Urothelium cell line (cell line): ENCODE results near the gene PLPP3.

Source experiments
- DNase-seq: peaks from one replicate; pipeline ENCODE4 v3.0.0; 2011; ENCODE audit warnings: low spot score, mixed read lengths
- FAIRE-seq: peaks from 2 replicates; lab custom pipeline; 2011; peaks lifted over from hg19 to GRCh38; lab: Jason Lieb, UNC

The PLPP3 gene

DNA sequence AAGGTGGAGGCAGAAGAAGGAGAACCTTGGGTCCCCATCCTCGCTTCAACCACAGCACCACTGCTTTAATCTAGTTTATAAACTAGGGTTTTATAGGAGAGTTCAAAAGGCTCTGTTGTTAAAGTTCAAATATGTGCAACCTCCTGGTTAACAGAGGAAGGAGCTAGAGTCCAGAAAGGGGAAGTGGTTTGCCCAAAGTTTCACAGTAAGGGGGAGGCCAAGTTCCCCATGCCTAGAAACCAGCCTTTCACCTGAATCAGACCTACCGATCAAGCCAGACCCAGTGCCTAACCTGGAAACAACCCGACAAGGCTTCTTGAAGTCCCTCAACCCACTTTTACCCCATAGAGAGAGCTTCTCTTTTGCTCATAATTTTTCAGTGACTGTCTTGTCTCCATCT is 106.5 kb downstream of the PLPP3 start:
- DNase-seq: no peak
- no peak for FAIRE-seq

DNA sequence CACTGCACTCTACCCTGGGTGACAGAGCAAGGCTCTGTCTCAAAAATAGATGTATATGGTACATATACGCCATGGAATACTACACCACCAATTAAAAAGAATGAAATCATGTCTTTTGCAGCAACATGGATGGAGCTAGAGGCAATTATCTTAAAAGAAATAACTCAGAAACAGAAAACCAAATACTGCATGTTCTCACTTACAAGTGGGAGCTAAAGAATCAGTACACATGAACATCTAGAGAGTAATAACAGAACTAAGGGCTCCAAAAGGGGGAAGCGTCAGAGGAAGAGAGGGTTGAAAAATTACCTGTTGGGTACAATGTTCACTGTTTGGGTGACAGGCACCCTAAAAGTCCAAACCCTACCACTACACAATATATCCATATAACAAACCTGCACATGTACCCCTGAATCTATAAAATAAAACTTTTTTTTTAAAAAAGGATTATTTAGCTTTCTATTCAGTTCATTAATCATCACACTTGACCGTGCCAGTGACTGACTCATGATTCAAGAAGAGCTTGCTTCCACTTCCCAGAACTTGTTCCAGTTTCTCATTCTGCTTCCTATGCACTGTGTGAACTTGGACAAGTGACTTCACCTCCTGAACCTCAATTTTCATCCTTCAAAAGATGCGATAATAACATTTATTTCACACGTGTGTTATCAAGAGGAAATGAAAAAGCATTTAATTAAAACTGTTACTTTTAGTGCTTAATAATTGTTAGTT is 109.6 kb downstream of the PLPP3 start:
- no peak for DNase-seq

DNA sequence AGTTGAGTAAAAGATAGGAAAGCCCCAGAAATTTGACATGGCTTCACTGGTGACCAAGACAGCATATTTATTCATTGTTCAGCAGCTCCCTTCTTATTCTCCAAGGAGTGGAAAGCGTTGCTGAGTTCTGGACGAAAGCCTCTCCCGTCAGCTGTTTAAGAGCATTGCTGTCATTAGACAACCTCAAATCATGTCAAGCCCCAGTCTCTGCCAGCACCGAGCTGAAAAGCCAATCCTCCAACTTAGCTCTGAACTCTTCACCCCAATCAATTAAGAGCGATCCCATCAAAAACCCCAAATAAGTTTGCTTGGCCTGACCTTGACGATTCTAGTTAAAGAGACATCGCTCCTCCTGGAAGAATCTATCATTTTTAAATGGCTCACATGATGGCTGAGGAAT is 110.8 kb downstream of the PLPP3 start:
- DNase-seq (no peak), FAIRE-seq (no peak)

More for the DNA sequence above, 109.6 kb downstream of the PLPP3 start:
- FAIRE-seq: no peak

DNA sequence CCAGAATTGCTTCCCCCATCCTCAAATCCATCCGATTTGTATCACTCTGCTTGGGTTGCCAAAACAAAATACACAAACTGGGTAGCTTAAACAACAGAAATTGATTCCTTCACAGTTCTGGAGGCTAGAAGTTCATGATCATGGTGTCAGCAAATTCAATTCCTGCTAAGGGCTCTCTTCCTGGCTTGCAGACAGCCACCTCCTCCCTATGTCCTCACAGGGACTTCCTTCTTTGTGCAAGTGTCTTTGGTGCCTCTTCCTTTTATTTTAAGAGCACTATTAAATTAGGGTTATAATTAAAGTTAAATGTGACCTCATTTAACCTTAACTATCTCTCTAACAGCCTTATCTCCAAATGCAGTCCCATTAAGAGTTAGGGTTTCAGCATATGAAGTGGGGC is 112.8 kb downstream of the PLPP3 start:
- FAIRE-seq (no peak), DNase-seq (no peak)

DNA sequence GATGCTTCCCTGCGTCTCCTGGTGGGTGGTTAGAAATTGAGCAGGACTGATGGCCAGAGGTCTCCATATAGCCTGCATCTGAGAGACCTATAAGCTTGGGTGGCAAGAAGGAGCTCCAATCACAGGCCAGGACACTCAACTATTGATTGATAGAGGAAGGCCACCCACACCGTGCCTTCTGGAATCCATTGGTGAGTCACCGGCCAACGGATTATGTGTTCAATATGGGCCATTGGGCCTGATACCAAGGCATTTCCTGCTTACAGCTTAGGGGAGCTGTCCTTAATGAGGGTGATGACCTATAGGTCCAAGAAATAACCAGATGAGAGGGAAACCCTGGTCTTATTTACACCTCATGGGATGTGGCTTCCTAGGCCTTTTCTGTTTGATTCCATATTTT is 115.1 kb downstream of the PLPP3 start:
- no peak for DNase-seq
- FAIRE-seq: no peak

DNA sequence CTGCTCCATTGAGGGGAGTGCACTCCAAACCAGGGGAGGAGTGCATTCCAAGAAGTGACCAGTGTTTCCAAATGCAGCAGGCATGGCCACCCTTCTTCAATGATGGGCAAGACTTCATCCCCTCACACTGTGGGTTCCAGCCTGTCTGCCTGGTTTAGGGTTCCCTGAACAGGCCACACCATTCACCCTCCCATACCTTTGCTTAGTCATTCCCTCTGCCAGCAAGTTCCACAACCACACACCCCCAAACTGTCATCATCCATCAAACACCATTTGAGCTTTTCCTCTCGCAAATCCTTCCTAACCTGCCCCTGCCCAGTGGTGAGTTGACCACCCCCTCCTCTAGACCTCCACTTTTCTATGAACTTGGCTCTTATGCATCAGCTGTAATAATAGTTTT is 116.0 kb downstream of the PLPP3 start:
- no peak for DNase-seq

DNA sequence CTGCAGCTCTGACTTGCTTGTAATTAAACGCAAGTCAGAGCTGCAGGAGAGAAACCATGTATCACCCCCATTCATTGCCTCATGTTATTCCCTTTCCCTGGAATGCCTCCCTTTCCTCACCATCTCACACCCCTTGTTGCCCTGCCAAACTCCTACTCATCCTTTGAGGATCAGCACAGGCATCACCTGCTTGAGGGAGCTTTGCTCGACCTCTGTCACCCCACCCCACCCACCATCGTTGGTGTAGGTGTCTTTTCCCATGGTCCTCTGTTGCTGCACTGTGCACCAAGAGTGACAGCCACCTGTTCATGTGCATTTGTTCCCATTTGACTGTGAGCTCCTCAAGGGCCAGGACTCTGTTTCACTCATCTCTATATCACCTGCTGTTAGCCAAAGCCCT is 117.2 kb downstream of the PLPP3 start:
- no peak for FAIRE-seq

More for the DNA sequence above, 116.0 kb downstream of the PLPP3 start:
- FAIRE-seq: no peak

DNA sequence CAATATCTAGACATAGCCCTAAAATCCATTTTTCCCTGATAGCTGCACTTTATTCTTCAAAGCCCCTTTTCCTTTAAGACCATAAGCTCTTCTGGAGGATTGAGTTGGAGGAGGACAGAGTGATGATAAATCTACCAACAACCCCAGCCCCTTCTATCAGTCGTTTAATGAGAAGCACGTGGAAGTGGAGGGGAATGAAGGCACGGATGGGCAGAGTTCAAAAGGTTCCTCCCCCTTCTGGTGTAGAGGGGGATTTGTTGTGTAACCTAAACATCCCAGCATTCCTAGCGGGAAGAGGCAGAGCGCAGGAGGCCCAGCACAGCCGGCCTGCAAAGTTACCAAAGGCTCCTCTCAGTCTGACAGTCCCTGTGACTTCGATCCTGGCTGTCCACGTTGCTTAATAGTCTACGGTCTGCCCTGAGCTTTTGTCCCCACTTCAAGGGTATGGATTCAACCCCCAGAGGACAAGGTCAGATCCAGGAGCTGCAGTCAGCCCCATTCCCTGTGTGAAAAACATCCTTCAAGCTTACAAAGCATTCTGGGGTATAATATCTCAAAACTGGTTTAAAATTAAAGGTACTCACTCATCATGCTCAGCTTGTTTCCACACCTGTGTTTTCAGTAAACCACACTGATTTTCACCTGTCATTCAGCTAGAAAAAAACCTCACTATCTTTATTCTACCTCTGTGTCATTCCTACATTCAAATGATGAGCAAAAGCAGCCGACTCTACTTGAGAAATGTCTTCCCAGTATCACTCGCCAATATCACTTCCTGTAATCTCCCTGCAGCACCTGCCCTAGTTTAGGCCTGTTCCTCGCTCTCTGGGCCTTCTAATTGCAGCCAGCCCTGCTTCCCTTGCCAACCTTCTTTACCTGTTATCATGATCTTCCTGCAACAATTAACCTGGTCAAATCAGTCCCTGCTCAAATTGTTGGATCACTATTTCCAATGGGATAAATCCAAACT is 117.9 kb downstream of the PLPP3 start:
- no peak for FAIRE-seq

More for the DNA sequence above, 117.2 kb downstream of the PLPP3 start:
- DNase-seq: no peak

DNA sequence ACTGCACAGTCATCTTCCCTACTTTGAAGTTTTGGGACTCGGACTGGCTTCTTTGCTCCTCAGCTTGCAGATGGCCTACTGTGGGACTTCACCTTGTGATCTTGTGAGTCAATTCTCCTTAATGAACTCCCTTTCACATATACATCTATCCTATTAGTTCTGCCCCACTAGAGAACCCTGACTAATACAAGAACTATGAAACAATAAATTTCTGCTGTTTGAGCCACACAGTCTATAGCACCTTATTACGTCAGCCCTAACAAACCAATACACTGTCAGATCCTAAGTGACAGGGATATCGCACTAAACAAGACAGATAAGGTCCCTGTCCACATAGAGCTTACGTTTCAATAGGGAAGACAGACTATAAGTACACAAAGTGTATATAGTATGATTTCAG is 120.1 kb downstream of the PLPP3 start:
- FAIRE-seq (no peak), DNase-seq (no peak)

More for the DNA sequence above, 117.9 kb downstream of the PLPP3 start:
- DNase-seq: no peak

DNA sequence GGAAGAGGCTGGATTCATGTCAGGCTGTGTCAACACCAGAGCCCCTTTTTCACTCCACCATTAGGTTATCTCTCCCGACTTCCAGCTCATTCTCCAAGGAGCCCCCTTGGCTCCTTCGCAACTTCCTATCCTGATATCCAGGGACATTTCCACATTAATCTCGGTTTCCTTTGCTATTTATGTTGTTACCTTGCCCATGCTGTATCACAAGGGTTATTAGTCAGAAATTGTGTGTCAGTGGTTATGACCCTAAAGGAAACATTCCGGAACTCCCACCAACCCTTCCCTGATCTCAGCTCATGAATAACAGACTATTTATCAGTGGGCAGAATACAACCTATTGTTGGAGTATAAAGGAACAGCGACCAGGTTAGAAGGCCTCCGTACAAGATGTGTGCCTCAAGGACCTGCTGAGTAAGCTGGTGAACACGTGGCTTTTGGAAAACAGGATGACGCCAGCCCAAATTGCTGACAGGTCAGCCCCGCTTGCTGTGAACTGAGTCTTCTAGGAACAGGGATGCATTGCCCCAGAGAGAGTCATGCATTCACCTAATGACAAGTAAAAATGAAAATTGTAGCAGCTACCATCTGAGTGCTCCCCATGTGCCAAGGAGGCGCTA is 121.5 kb downstream of the PLPP3 start:
- FAIRE-seq (no peak), DNase-seq (no peak)

DNA sequence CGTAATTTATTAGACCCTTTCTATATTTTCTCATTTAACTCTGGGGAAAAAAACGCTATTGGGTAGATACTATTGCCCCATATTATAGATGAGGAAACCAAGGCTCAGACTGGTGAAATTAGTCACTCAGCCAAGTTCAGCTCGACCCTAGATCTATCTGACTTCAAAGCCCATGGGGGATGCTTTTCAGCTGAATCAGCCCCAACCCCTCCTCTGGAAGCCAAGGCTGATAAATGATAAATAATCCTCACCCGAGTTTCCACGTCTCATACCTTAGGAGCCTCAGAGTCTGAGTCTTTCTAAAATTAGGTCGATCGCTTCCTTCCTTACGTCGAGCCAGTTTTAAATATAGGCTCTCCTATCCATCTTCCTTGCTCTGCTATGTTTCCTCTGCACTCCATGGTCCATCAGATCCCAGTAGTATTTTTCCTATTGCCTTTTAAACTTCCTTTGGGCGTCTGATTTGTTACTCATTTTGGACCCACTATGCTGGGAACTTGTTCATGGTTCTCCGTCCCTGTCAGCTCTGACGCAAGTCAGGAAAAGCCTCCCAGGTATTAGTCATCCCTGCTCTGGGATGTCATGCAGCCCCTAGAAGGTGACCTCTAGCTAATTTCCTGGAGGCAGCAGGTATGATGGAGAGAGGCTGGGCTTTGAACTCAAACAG is 122.8 kb downstream of the PLPP3 start:
- DNase-seq: peak; percentile 65
- no peak for FAIRE-seq

DNA sequence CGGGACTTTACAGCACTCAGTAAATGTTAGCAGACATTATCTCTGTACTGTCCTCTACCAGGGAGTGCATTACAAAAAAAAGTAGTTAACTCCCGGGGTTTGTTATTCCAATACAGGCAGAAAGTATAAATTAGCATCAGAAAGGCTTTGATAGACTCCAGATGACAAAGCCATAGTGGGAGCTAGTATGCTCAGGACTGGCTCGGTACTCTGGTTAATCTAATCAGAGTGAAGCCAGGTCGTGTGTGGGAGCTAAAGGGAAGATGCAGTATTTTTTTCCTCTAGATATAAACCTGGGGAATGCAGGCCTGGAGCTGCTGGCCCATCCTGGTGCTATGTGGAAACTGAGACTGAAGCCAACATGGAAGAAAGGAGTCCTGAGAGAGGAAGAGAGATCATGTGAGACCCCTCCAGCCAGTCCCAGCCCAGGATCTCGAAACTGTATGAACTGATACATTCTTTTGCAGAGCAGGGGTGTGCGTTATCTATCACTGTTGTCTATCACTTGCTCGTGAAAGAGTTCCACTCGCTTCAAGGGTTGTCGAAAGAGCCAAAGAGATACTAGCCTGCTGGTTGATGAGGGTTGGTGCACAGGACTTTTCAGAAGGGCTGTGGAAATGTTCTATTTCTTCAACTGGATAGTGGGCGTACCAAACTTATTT is 125.8 kb downstream of the PLPP3 start:
- DNase-seq (no peak), FAIRE-seq (no peak)

DNA sequence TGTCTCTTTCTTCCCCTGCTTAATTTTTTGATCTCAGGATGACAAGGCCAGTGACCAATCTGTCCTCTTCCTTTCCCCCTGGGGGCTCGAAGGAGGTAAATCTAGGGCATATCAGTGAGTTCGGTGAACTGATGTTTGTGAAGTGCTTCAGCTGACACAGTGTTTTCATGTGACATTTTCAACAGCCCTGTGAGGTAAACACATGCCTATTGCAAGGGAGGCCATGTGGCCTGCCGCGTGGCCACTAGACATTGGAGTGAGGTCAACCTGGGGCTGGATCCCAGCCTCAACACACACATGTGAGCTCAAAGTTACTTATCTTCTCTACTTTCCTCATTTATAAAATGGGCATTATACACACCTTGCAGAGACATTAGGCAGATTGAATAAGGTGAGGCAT is 126.3 kb downstream of the PLPP3 start:
- DNase-seq: no peak
- no peak for FAIRE-seq

DNA sequence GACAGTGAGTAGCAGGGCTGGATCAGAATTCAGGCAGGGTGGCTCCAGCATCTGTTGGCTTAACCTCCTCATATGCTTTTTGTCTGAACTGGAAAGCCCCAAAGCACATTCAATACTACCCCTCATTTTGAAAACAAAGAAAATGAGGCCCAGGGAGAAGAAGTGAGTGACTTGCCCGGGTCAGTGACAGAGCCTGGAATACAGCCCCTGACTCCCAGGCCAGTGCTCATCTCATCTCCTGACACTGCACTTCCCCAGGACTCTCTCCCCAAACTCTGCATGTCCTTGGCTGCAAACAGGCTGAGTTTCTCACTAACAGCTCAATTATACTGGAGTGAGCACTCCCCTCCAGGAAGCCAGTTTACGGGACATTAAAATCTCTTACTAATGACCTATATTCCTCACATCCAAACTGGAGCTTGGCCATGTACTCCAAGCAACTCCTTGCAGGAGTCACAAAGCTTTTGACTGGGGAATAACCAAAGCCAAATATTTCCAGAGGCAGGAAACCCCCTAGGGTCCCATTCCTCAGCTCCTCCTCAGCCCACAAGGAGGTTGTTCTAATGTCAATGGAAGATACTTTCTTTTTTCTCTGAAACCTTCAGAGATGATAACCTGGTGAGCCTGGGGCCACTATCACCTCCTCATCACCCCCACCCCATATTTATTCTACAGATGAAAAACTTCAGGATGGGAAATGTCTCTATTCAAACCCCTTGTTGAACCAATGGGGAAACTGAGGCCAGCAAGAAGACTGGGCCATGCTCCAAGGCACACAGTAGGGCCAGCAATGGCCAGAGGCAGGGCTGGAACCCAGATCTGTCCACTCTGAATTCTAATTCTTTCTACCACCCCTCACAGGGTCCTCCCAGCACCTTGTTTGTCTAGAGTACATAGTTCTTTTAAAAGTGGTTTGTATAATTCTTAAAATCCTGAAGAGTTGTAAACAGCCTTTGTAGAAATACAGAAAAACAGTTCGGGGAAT is 127.0 kb downstream of the PLPP3 start:
- FAIRE-seq: no peak

DNA sequence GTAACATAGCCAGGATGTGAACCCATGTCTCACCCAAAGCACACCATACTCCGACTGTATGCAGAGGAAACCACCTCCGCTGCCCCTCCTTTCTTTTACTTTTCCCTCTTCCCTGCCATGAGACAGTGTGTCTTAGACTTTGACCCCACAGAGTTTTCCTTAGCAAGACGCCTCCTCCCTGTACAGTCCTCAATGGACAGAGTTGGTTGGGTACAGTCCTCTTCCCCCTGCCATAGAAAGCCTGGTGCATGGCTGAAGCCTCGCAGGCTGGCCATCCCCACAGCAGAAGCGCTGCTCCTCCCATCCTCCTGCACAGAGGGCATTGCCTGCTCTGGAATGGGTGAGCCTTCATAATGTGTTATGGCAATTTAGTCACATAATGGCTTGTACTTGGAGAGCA is 127.9 kb downstream of the PLPP3 start:
- DNase-seq: no peak
- FAIRE-seq: no peak

More for the DNA sequence above, 127.0 kb downstream of the PLPP3 start:
- no peak for DNase-seq

DNA sequence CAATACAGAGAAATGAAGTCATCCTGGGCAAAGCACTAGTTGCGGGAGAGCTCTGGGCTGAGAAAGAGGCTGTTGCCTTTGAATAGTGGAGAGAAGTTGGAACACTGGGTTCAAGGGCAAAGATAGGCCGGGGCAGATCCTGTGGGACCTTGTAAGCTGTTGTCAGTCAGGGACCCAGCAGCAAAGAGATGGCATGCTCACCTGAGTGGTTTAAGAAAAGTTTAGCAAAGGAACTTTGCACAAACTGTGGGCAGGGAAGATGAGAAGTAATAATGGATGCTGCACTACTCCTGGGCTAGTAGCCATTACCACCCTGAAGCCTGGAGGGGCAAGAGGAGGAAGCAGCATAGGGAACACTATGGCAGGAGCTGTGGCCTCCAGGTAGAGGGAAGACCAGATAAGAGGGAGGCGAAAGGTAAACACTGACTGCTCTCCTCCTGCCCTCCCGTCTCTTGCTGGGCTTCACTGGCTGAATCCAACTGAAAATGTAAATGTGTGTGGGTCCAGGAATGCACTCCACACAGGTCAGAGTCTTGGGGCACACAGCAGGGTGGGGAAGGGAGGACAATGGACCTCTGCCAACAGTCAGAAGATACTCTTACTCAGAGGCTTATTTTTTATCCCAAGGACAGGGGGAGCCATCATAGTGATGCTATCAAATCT is 129.2 kb downstream of the PLPP3 start:
- FAIRE-seq (no peak), DNase-seq (no peak)

DNA sequence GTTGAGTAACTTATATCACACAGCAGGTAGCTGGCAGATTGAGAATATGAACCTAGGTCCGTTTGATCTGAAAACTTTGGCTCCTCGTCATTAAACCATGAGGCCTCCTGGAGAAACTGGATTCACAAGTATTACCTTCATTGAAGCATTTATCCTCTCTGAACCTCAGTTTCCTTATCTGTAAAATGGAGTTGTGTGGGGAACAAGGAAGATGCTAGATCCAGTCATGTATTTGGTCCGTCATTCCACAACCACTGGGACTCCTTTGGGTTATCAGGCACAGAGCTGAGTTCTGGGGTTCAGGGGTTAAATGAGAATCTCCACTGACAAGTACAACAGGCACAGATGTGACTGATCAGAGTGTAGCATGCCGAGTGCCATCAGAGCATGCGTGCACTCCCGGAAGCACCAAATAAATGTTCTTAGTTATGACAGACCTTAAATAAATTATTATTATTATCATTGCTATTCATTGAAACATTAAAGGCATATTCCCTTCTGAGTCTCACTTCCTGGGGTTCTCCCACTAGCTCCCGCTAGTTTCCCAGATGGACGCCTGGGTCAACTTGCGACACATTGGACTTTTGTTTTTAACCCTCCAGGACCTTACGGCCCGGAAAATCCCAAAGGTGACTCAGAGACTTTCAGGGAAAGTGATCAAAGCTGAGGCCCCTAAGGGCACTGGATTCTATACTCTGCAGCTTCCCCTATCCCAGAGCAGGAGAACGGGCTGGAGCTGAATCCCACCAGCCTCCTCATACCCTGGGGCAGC is 130.6 kb downstream of the PLPP3 start:
- DNase-seq (no peak), FAIRE-seq (no peak)

DNA sequence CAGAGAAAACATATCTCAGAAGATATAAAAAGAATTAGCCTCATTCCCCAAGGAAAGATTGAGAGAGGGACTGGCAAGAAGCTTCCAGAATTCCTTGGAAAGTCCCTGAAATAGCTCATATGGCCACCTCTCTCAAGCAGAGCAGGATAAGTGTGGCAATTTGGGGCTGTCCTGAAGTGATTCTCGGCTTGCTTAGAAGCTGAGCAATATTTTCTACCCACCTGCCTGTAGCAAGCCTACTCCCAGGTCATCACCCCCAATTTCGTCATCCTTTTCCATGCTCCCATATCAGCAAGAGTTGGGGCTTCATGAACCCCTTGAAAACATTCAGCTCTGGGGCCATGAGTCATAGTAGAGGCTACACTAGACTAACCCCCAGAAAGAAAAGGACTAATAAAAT is 131.5 kb downstream of the PLPP3 start:
- DNase-seq (no peak), FAIRE-seq (no peak)
